Left ventricle myocardium inferior (tissue), 1 donor: ENCODE data around the gene DEFB131B. TPM values are rescaled to one million over a fixed set of nuclear protein-coding genes. Genes with fewer than 3 reads are reported as not detected.
"Not testable (repeated sequence)": the region's sequence is repeated elsewhere in the genome, so short reads cannot be mapped to it uniquely, and the experiment has no call there.

Source experiments
- DNase-seq: peaks from one replicate; pipeline ENCODE4 v3.0.0-alpha.2; 2020
- H3K27ac ChIP-seq: fragments of 200-600 bp; replicated peaks from 2 replicates; pipeline ENCODE4 v1.8.0; 2021
- H3K27me3 ChIP-seq: fragments of 200-600 bp; 2 replicates; pipeline ENCODE4 v1.8.0; 2021; ENCODE audit warnings: low read depth
- H3K36me3 ChIP-seq: fragments of 200-600 bp; 2 replicates; pipeline ENCODE4 v1.8.0; 2021
- H3K4me1 ChIP-seq: fragments of 200-600 bp; 2 replicates; pipeline ENCODE4 v1.8.0; 2021
- H3K4me3 ChIP-seq: fragments of 200-600 bp; 2 replicates; pipeline ENCODE4 v1.8.0; 2021; ENCODE audit warnings: mild to moderate bottlenecking, moderate library complexity
- H3K9me3 ChIP-seq: fragments of 200-600 bp; replicated peaks from 2 replicates; pipeline ENCODE4 v1.8.0; 2021
- intact Hi-C: fragments of 100-400 bp; cut with micrococcal nuclease; formaldehyde crosslinking; loops from one replicate; pipeline ENCODE4 v1.11.0; 2022
- total RNA-seq: library from RNA; stranded (reverse); fragmentation: NEBNext Ultra II Directional; extraction: Animal tissue kit (Norgen Biotek cat#: 25700); gene quantifications from one replicate; pipeline ENCODE4 v1.2.1, GENCODE V29; 2021
- TF ChIP-seq, protein P1 (sequence below): fragments of 200-600 bp; IDR thresholded peaks from 2 replicates; pipeline ENCODE4 v1.8.0; 2021; ENCODE audit warnings: antibody characterized with exemption, mild to moderate bottlenecking, borderline replicate concordance
- donor health status: DM: no; HTN: yes; CAD: no; lungs with severe emphysema.

DEFB131B gene
- total RNA-seq, 1 donor from 2014 or later, result not detected

DNA sequence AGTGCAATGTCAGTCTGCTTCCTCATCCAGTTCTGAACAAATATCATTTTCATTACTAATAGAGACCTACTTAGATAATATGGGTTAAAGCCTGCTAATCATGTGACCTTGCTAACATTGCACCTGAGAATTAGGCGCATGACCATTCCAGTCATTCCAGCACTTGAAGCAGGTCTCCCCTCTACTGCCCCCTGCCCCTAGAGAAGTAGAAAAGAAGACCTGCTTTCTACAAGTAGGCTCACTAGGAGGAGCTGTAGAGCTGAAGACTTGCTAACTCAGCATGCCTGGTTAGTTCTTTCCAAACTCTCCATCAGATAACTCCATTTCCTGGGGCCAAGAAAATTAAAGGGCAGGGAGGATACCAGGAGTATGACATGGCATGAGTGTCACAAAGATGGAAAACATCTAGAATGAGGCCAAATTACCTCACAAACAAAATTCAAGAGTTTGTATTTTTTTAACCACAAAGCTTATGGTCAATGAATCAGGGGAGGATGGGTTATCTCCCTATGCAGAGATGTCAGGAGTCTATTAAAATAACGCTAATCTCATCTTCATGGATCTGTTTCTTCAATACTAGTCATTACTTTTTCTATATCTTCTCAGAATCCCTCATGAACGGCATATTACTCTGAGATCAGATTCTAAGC, 14.2 kb upstream of the DEFB131B start:
- intact Hi-C loops, DNase-seq, H3K4me1 ChIP-seq, H3K4me3 ChIP-seq, H3K27ac ChIP-seq, H3K36me3 ChIP-seq, H3K9me3 ChIP-seq, H3K27me3 ChIP-seq: not testable (repeated sequence)
- TF ChIP-seq, protein P1, sequence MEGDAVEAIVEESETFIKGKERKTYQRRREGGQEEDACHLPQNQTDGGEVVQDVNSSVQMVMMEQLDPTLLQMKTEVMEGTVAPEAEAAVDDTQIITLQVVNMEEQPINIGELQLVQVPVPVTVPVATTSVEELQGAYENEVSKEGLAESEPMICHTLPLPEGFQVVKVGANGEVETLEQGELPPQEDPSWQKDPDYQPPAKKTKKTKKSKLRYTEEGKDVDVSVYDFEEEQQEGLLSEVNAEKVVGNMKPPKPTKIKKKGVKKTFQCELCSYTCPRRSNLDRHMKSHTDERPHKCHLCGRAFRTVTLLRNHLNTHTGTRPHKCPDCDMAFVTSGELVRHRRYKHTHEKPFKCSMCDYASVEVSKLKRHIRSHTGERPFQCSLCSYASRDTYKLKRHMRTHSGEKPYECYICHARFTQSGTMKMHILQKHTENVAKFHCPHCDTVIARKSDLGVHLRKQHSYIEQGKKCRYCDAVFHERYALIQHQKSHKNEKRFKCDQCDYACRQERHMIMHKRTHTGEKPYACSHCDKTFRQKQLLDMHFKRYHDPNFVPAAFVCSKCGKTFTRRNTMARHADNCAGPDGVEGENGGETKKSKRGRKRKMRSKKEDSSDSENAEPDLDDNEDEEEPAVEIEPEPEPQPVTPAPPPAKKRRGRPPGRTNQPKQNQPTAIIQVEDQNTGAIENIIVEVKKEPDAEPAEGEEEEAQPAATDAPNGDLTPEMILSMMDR, result peak; percentile 46

- intact Hi-C loops, DNase-seq, H3K36me3 ChIP-seq, H3K4me3 ChIP-seq, H3K9me3 ChIP-seq, H3K4me1 ChIP-seq, H3K27me3 ChIP-seq: not testable (repeated sequence)
- peak overlapping the region; percentile 5 for H3K27ac ChIP-seq
- TF ChIP-seq, protein P1, result peak; percentile 31
These were observed 11.0 kb upstream of the DEFB131B start for GRCh38 chr11:71867209-71867608.

GRCh38 chr11:71869931-71870330, 8.3 kb upstream of the DEFB131B start:
- intact Hi-C loops, H3K4me3 ChIP-seq, H3K4me1 ChIP-seq, H3K27me3 ChIP-seq, H3K9me3 ChIP-seq, H3K27ac ChIP-seq, H3K36me3 ChIP-seq, DNase-seq: not testable (repeated sequence)

DNA sequence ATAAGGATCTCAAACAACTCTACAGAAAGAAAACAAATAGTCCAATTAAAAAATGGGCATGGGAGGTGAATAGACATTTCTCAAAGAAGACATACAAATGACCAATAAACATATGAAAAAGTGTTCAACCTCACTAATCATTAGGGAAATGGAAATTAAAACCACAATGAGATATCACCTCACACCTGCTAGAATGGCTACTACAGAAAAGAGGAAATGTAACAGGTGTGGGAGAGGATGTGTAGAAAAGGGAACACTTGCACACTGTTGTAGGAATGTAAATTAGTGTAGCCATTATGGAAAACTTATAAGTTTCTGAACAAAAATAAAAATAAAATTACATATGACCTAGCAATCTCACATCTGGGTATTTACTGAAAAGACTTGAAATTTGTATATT, 7.6 kb upstream of the DEFB131B start:
- H3K27me3 ChIP-seq, H3K9me3 ChIP-seq, H3K4me3 ChIP-seq, H3K36me3 ChIP-seq, H3K4me1 ChIP-seq, H3K27ac ChIP-seq, intact Hi-C loops, DNase-seq: not testable (repeated sequence)

DNA sequence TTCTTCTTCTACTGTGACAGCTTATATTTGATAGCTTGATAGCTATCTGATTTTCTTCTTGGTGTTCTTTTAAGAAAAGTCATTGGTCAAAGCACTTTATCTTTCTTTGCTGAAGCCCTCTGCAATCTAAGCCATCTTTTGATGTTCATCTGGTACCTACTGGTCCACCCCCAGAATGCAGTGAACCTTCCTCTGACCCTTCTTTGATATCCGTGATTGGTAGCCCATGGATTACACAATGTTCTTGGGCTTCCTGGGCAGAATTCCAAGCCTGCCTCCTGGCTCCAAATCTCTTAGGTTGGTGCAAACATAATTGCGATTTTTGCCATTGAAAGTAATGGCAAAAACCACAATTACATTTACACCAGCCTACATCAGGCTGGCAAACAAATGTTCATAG, 2.0 kb upstream of the DEFB131B start:
- H3K4me3 ChIP-seq, H3K27me3 ChIP-seq, H3K36me3 ChIP-seq, H3K27ac ChIP-seq, H3K4me1 ChIP-seq, H3K9me3 ChIP-seq, intact Hi-C loops, DNase-seq: not testable (repeated sequence)

- intact Hi-C loops, H3K27ac ChIP-seq, H3K4me3 ChIP-seq, H3K9me3 ChIP-seq, H3K4me1 ChIP-seq, DNase-seq, H3K36me3 ChIP-seq, H3K27me3 ChIP-seq: not testable (repeated sequence)
These were observed 7.6 kb downstream of the DEFB131B start for GRCh38 chr11:71885806-71886205.

DNA sequence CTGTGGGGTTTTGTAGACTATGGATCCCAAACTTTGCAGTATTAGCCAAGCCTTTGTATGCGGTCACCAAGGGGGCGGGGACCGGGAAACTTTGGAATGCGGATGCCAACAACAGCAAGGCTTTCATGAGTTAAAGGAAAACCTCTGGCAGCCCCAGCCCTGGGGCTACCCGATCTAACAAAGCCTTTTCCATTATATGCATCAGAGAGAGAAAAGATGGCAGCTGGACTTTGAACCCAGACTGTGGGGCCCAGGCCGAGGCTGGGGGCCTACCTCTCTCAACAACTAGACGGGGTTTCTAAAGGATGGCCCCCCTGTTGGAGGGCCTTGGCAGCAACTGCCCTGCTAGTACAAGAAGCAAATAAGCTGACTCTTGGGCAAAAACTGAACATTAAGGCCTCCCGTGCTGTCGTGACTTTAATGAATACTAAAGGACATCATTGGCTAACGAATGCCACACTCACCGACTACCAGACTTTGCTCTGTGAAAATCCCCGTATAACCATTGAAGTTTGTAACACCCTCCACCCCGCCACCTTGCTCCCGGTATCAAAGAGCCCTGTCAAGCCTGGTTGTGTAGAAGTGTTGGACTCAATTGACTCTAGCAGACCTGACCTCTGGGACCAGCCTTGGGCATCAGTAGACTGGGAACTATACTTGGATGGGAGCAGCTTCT, 10.2 kb downstream of the DEFB131B start:
- H3K4me3 ChIP-seq, DNase-seq, H3K4me1 ChIP-seq, H3K27me3 ChIP-seq, H3K36me3 ChIP-seq, H3K9me3 ChIP-seq, intact Hi-C loops, H3K27ac ChIP-seq: not testable (repeated sequence)

GRCh38 chr11:71889181-71889872, 11.1 kb downstream of the DEFB131B start:
- DNase-seq, H3K36me3 ChIP-seq, H3K4me3 ChIP-seq, intact Hi-C loops, H3K9me3 ChIP-seq, H3K27me3 ChIP-seq, H3K4me1 ChIP-seq, H3K27ac ChIP-seq: not testable (repeated sequence)
